Activated T-cell treated with anti-CD3 and anti-CD28 coated beads for 48 hours (primary cell): ENCODE data around the gene ZNF668.
A peak's percentile ranks its signal among the peaks of the same experiment; 100 is the strongest.

Experiments used
- DNase-seq: peaks from one replicate; pipeline ENCODE4 v3.0.0-alpha.2; 2020; ENCODE audit warnings: low read depth

ZNF668 gene

GRCh38 chr16:31073970-31074813 is at the start of gene ZNF668, which contains the start of gene ZNF646:
Gene ZNF668, minus strand, starts transcription at chr16:31074240. Its CDS starts 9,781 bp downstream, at chr16:31064459.
Gene ZNF646, plus strand, starts transcription at chr16:31074422. Its CDS starts 1,903 bp downstream, at chr16:31076325.
- peak; percentile 96 for DNase-seq

DNA sequence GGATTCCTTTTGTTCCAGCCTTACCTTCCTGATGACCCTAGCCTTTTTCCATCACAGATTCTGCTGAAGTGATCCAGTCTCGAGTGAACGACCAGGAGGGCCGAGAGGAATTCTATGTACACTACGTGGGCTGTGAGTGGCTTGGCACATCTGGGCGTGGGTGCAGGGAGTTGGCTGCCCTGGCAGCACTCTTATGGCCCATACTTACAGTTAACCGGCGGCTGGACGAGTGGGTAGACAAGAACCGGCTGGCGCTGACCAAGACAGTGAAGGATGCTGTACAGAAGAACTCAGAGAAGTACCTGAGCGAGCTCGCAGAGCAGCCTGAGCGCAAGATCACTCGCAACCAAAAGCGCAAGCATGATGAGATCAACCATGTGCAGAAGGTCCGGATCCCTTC is 46.1 kb upstream of the ZNF668 start:
- DNase-seq, result no peak

- DNase-seq, result no peak
Measured at GRCh38 chr16:31118223-31119155, 44.4 kb upstream of the ZNF668 start.

GRCh38 chr16:31117384-31118222 is 43.6 kb upstream of the ZNF668 start, which contains the start of gene KAT8:
Gene KAT8, plus strand, starts transcription at chr16:31117664. Its CDS starts 18 bp downstream, at chr16:31117682.
- peak; percentile 95 for DNase-seq

DNA sequence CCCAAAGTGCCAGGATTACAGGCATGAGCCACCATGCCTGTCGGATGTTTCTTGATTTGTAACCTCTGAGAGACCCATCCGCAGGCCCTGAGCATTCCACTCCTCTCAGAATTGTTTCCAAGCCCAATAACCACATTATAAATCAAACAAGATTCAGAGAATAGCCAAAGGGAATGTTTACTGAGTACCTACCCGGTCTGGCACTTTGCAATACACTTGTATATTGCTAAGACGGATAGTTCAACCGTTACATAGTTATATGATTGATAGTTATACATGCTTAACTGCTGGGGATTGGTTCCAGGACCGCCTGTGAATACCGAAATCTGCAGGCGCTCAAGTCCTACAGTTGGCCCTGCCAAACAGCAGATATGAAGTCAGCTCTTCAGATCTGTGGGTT is 40.4 kb upstream of the ZNF668 start:
- no peak for DNase-seq

DNA sequence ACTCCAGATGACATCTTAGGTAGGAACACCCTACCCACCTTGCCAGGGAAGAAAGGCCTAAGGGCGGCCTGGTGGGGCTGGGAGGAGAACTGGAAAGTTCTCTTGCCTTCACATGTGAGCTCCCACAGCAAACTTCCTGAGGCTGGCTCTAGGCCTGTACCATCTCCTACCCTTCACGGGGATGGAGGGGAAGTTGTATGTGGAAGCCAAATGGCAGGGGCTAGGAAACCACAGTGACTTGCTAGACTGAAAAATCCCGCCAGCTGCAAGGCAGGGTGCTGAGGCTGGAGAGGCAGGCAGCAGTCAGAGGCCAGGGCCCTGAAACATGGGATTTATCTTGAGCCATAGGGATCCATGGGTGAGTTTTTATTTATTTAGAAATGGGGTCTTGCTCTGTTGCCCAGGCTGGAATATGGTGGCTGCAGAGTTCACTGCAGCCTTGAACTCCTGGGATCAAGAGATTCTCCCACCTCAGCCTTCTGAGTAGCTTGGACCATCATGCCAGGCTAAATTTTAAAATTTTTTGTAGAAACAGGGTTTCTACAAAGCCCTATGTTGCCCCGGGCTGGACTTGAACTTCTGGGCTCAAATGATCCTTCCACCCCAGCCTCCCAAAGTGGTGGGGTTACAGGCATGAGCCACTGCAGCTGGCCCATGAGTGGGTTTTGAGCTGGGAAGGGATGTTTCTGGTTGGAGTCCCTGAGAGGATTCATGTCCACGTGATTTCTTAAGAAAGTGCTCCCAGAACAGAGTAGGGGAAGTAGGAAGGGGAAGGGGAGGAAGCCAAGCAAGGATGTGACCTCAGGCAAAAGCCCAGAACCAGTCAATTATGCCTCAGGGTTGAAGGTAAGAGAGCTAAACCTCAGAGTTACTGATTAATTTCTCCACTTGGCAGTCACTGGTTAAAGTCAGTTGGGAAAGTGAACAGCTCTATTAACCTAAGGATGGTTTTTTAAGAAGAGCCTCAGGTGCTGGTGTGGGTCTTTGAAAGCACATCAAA is 39.4 kb upstream of the ZNF668 start:
- no peak for DNase-seq

GRCh38 chr16:31112711-31113110 is 38.7 kb upstream of the ZNF668 start:
- no peak for DNase-seq

GRCh38 chr16:31111881-31112466 is 37.9 kb upstream of the ZNF668 start:
- DNase-seq, result no peak

- DNase-seq, result no peak
Measured at GRCh38 chr16:31110106-31111034, 36.3 kb upstream of the ZNF668 start.

DNA sequence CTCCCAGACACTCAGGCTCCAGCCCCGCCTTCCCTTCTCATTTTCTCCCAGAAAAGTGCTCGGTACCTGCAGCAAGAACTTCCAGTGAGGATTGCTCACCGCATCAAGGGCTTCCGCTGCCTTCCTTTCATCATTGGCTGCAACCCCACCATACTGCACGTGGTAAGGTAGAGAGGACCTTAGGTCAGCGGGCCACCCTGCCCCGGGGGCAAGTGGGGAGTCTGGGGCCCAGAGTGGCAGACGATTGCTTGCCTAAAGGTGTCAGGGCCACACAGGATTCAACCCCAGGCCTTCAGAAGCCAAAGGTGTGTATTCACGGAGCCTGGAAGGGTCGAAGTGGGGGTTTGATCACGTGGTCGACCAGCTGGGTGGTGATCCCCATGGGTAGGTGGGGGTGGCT is 35.6 kb upstream of the ZNF668 start:
- no peak for DNase-seq

DNA sequence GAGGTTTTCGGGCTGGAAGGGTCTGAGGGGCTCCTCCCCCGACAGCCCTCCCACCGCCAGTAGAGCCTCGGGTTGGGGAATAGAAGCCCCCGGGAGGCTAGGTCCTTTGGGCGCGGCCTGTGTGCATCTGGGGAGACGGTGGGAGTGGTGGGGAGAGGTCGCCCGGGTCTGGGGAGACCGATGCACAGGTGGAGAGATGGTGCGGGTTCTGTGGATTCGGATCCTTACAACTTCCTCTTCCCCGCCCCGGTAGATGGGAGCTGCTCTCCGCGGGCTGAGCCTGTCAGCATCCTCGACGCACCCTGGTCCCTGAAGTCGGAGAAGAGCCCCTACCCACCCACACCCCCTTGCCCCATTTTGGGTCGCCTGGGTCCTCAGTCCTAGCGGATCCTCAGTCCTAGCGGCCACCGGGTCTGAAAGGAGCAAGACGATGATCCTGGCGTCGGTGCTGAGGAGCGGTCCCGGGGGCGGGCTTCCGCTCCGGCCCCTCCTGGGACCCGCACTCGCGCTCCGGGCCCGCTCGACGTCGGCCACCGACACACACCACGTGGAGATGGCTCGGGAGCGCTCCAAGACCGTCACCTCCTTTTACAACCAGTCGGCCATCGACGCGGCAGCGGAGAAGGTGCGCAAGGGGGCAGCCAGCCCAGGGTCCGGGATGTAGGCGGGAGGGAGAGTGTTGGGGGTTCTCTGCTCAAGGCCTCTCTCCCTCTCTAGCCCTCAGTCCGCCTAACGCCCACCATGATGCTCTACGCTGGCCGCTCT is 34.9 kb upstream of the ZNF668 start:
- DNase-seq, result no peak

GRCh38 chr16:31108035-31108793 is 34.2 kb upstream of the ZNF668 start, which contains the start of gene BCKDK:
Gene BCKDK, plus strand, starts transcription at chr16:31108386. Its CDS starts 838 bp downstream, at chr16:31109224.
- DNase-seq, result peak; percentile 79

DNA sequence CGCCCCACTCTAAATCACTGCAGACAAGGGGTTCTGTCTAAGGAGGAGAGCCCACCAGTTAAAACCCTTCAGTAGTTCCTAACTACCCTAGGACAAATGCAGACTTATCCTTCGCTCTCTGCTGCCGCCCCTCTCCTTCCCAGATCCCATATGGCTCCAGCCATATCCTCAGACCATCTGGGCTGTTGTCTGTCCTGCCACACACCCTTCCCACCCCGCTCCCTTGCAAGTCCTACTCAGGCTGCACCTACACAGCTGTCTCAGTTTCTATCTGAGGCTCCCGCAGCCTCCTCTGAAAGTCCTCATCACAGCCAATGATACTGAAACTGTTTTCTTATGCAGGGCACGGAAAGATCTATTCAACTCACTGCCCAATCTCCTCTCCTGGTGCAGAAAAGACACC is 33.4 kb upstream of the ZNF668 start:
- DNase-seq, result peak; percentile 36

DNA sequence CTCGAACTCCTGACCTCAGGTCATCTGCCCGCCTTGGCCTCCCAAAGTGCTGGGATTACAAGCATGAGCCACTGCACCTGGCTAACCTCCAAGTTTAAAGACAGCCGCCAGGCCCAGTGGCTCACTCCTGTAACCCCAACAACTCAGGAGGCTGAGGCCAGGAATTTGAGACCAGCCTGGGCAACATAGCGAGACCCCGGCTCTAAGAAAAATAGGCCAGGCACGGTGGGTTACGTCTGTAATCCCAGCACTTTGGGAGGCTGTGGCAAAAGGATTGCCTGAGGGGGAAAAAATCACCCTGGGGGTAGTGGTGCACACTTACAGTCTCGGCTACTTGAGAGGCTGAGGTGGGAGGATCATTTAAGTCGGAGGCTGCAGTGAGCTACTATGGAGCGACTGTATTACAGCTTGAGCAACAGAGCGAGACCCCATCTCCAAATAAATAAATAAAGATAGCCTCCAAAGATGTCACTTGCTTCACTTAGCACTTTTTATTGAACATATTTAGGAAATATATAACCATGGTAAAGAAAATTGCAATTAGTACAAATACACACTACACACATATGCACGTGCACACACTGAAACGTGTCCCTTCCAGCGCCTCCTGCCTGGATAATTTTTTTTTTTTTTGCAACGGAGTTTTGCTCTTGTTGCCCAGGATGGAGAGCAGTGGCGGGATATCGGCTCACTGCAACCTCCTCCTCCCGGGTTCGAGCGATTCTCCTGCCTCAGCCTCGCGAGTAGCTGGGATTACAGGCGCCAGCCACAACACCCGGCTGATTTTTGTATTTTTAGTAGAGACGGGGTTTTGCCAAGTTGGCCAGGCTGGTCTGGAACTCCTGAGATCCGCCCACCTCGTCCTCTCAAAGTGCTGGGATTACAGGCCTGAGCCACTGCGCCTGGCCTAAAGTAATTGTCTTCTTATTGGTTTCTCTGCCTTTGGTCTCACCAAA is 32.7 kb upstream of the ZNF668 start:
- no peak for DNase-seq

GRCh38 chr16:31105677-31106213 is 31.7 kb upstream of the ZNF668 start:
- DNase-seq, result peak; percentile 85
